ENCODE results near the gene KANK2. TPM values are rescaled to one million over a fixed set of nuclear protein-coding genes. Genes with fewer than 3 reads are reported as not detected.
"Not testable (repeated sequence)": the region's sequence is repeated elsewhere in the genome, so short reads cannot be mapped to it uniquely, and the experiment has no call there.

Gene KANK2
- total and polyA plus RNA-seq, 2 donors (not counting 1 experiment from before 2014, with no cell fraction given): 192 to 511 TPM

DNA sequence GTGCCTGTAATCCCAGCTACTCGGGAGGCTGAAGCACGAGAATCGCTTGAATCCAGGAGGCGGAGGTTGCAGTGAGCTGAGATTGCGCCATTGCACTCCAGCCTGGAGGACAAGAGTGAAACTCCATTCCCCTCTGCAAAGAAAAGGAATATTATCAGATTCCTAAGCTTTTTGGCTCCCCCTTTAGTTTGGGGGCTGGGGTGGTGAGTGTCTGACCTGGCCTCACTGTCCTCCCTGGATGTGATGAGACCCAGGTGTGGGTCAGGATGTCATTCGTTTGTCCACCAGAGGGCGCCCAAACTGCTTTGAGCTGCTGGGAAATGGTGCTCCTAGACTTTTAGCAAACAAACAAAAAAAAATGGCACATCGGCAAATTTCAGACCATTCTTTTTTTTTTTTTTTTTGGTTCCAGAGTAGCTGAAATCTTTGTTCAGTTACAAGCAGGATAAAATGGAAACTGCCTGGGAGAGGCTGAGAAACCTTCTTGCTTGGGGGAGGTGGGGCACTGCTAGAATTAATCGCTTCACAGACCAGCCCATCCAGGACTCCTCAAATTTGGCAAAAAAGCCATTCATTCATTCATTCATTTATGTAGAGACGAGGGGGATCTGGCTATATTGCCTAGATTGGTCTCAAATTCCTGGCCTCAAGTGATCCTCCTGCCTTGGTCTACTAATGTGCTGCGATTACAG is 71.2 kb downstream of the KANK2 start:
- no peaks in the 10 kb centered on the region for H4K20me1 ChIP-seq (ENCODE audit: control insufficient read depth, extremely low read depth, insufficient read depth, low read length)
- H3K4me3 ChIP-seq (replicated peaks in 1 of 4; ENCODE audit: control extremely low read depth in 1 of 4, insufficient read depth in 1 of 4, low read depth in 3 of 4, low read length in 4 of 4): no peak overlapping the region
- DNase-seq (ENCODE audit: low read depth in 2 of 2): peak; percentile 46 to 78
- H3K27ac ChIP-seq (ENCODE audit: insufficient read depth, low read length): no peak overlapping the region
- H3K9ac ChIP-seq (ENCODE audit: insufficient read depth, low read length): no peak overlapping the region
- H3K4me2 ChIP-seq (ENCODE audit: extremely low read depth, insufficient read depth, low read length): no peak overlapping the region
- peaks cover 8% of the 10 kb centered on the region for H3K4me1 ChIP-seq (ENCODE audit: control insufficient read depth, extremely low read depth, insufficient read depth, low read length)
- H3K36me3 ChIP-seq (ENCODE audit: control insufficient read depth, insufficient read depth, low read length): peaks cover 32% of the 10 kb centered on the region
- peaks cover 19% of the 10 kb centered on the region for H3K79me2 ChIP-seq (ENCODE audit: control insufficient read depth, insufficient read depth, low read length)
- H3K27me3 ChIP-seq (ENCODE audit: control insufficient read depth, insufficient read depth, low read length): no peaks in the 10 kb centered on the region
- H2AFZ ChIP-seq (ENCODE audit: low read length): no peak overlapping the region
- no peaks in the 10 kb centered on the region for H3K9me3 ChIP-seq (ENCODE audit: control insufficient read depth, insufficient read depth, low read depth, low read length)
- TF ChIP-seq, protein P1, sequence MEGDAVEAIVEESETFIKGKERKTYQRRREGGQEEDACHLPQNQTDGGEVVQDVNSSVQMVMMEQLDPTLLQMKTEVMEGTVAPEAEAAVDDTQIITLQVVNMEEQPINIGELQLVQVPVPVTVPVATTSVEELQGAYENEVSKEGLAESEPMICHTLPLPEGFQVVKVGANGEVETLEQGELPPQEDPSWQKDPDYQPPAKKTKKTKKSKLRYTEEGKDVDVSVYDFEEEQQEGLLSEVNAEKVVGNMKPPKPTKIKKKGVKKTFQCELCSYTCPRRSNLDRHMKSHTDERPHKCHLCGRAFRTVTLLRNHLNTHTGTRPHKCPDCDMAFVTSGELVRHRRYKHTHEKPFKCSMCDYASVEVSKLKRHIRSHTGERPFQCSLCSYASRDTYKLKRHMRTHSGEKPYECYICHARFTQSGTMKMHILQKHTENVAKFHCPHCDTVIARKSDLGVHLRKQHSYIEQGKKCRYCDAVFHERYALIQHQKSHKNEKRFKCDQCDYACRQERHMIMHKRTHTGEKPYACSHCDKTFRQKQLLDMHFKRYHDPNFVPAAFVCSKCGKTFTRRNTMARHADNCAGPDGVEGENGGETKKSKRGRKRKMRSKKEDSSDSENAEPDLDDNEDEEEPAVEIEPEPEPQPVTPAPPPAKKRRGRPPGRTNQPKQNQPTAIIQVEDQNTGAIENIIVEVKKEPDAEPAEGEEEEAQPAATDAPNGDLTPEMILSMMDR (conservative IDR thresholded peaks at IDR 0.05 in 1 of 2, IDR thresholded peaks at IDR 0.05 in 1 of 2; ENCODE audit: low read depth in 1 of 2, low read length in 2 of 2): peak; percentile 63 to 78
- no peak for TF ChIP-seq EZH2 (IDR thresholded peaks at IDR 0.05; ENCODE audit: low read length, missing control alignments)

- H3K79me2 ChIP-seq (ENCODE audit: control insufficient read depth, insufficient read depth, low read length): peaks cover 13% of the 10 kb centered on the region
- not testable (repeated sequence) for H4K20me1 ChIP-seq (ENCODE audit: control insufficient read depth, extremely low read depth, insufficient read depth, low read length); H2AFZ ChIP-seq (ENCODE audit: low read length); H3K9me3 ChIP-seq (ENCODE audit: control insufficient read depth, insufficient read depth, low read depth, low read length); H3K4me3 ChIP-seq (replicated peaks in 1 of 4; ENCODE audit: control extremely low read depth in 1 of 4, insufficient read depth in 1 of 4, low read depth in 3 of 4, low read length in 4 of 4); H3K4me1 ChIP-seq (ENCODE audit: control insufficient read depth, extremely low read depth, insufficient read depth, low read length); DNase-seq (ENCODE audit: low read depth in 2 of 2); H3K4me2 ChIP-seq (ENCODE audit: extremely low read depth, insufficient read depth, low read length); H3K27me3 ChIP-seq (ENCODE audit: control insufficient read depth, insufficient read depth, low read length); H3K27ac ChIP-seq (ENCODE audit: insufficient read depth, low read length); H3K9ac ChIP-seq (ENCODE audit: insufficient read depth, low read length)
- peaks cover 30% of the 10 kb centered on the region for H3K36me3 ChIP-seq (ENCODE audit: control insufficient read depth, insufficient read depth, low read length)
These were observed 73.2 kb downstream of the KANK2 start for GRCh38 chr19:11124157-11124556.

DNA sequence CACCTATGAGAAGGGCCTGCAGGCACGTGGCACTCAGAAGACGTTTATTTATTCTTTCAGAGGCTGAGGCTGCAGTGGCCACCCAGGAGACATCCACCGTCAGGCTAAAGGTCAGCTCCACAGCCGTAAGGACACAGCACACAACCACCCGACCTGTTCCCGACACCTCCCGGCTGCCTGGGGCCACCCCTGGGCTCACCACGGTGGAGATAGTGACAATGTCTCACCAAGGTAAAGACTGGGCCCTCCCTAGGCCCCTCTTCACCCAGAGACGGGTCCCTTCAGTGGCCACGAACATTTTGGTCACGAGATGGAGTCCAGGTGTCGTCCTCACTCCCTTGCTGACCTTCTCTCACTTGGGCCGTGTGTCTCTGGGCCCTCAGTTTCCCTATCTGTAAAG is 74.2 kb downstream of the KANK2 start:
- H3K36me3 ChIP-seq (ENCODE audit: control insufficient read depth, insufficient read depth, low read length): peaks cover 31% of the 10 kb centered on the region
- H3K4me1 ChIP-seq (ENCODE audit: control insufficient read depth, extremely low read depth, insufficient read depth, low read length): no peaks in the 10 kb centered on the region
- no peak overlapping the region for H3K4me2 ChIP-seq (ENCODE audit: extremely low read depth, insufficient read depth, low read length)
- no peak overlapping the region for H3K4me3 ChIP-seq (replicated peaks in 1 of 4; ENCODE audit: control extremely low read depth in 1 of 4, insufficient read depth in 1 of 4, low read depth in 3 of 4, low read length in 4 of 4)
- H3K9me3 ChIP-seq (ENCODE audit: control insufficient read depth, insufficient read depth, low read depth, low read length): no peaks in the 10 kb centered on the region
- DNase-seq (ENCODE audit: low read depth in 2 of 2): no peak
- no peak overlapping the region for H2AFZ ChIP-seq (ENCODE audit: low read length)
- peaks cover 13% of the 10 kb centered on the region for H3K79me2 ChIP-seq (ENCODE audit: control insufficient read depth, insufficient read depth, low read length)
- no peaks in the 10 kb centered on the region for H4K20me1 ChIP-seq (ENCODE audit: control insufficient read depth, extremely low read depth, insufficient read depth, low read length)
- H3K9ac ChIP-seq (ENCODE audit: insufficient read depth, low read length): no peak overlapping the region
- no peak for TF ChIP-seq EZH2 (IDR thresholded peaks at IDR 0.05; ENCODE audit: low read length, missing control alignments)
- TF ChIP-seq, protein P1 (conservative IDR thresholded peaks at IDR 0.05 in 1 of 2, IDR thresholded peaks at IDR 0.05 in 1 of 2; ENCODE audit: low read depth in 1 of 2, low read length in 2 of 2): no peak
- H3K27me3 ChIP-seq (ENCODE audit: control insufficient read depth, insufficient read depth, low read length): no peaks in the 10 kb centered on the region
- H3K27ac ChIP-seq (ENCODE audit: insufficient read depth, low read length): no peak overlapping the region

DNA sequence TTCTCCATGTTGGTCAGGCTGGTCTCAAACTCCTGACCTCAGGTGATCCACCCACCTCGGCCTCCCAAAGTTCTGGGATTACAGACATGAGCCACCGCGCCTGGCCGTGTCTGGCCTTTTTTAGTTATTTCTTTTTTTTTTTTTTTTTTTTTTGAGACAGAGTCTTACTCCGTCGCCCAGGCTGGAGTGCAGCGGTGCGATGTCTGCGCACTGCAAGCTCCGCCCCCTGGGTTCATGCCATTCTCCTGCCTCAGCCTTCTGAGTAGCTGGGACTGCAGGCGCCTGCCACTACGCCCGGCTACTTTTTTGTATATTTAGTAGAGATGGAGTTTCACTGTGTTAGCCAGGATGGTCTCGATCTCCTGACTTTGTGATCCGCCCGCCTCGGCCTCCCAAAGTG is 75.4 kb downstream of the KANK2 start:
- H3K4me2 ChIP-seq (ENCODE audit: extremely low read depth, insufficient read depth, low read length); H3K9me3 ChIP-seq (ENCODE audit: control insufficient read depth, insufficient read depth, low read depth, low read length); H3K4me3 ChIP-seq (replicated peaks in 1 of 4; ENCODE audit: control extremely low read depth in 1 of 4, insufficient read depth in 1 of 4, low read depth in 3 of 4, low read length in 4 of 4); H3K9ac ChIP-seq (ENCODE audit: insufficient read depth, low read length); H4K20me1 ChIP-seq (ENCODE audit: control insufficient read depth, extremely low read depth, insufficient read depth, low read length); DNase-seq (ENCODE audit: low read depth in 2 of 2); H3K27me3 ChIP-seq (ENCODE audit: control insufficient read depth, insufficient read depth, low read length); H3K27ac ChIP-seq (ENCODE audit: insufficient read depth, low read length); H2AFZ ChIP-seq (ENCODE audit: low read length); H3K4me1 ChIP-seq (ENCODE audit: control insufficient read depth, extremely low read depth, insufficient read depth, low read length): not testable (repeated sequence)
- peaks cover 11% of the 10 kb centered on the region for H3K79me2 ChIP-seq (ENCODE audit: control insufficient read depth, insufficient read depth, low read length)
- peaks cover 26% of the 10 kb centered on the region for H3K36me3 ChIP-seq (ENCODE audit: control insufficient read depth, insufficient read depth, low read length)
